BE2C (cell line): Measurements from ENCODE around the gene SIRPA.
"Not testable (repeated sequence)": the region's sequence is repeated elsewhere in the genome, so short reads cannot be mapped to it uniquely, and the experiment has no call there.

Source experiments
- DNase-seq: peaks from one replicate; pipeline ENCODE4 v3.0.0-alpha.2; 2020
- H3K27me3 ChIP-seq: fragments of 250-450 bp; sonication (Bioruptor Pico); 2 replicates; pipeline ENCODE4 v1.5.1; 2020; ENCODE audit warnings: mild to moderate bottlenecking
- H3K36me3 ChIP-seq: fragments of 250-450 bp; sonication (Bioruptor Pico); 2 replicates; pipeline ENCODE4 v1.5.1; 2020; ENCODE audit warnings: mild to moderate bottlenecking
- H3K4me1 ChIP-seq: fragments of 250-450 bp; sonication (Bioruptor Pico); 2 replicates; pipeline ENCODE4 v1.5.1; 2020
- H3K4me3 ChIP-seq: 2 replicates; pipeline ENCODE4 v1.5.1; 2011; ENCODE audit warnings: low read depth, low read length
- H3K9me3 ChIP-seq: fragments of 250-450 bp; sonication (Bioruptor Pico); 2 replicates; pipeline ENCODE4 v1.5.1; 2020
- CTCF ChIP-seq: IDR thresholded peaks from 2 replicates; pipeline ENCODE4 v1.5.1; 2012; ENCODE audit warnings: mild to moderate bottlenecking, low read depth, low read length

SIRPA gene

GRCh38 chr20:1918491-1919165 lies 23.4 kb downstream of the SIRPA start:
- no peaks in the 10 kb centered on the region for H3K36me3 ChIP-seq
- H3K4me1 ChIP-seq = no peaks in the 10 kb centered on the region
- TF ChIP-seq CTCF = no peak
- no peak for DNase-seq
- no peak overlapping the region for H3K4me3 ChIP-seq
- H3K27me3 ChIP-seq = no peaks in the 10 kb centered on the region
- no peaks in the 10 kb centered on the region for H3K9me3 ChIP-seq

- TF ChIP-seq CTCF = no peak
- no peaks in the 10 kb centered on the region for H3K36me3 ChIP-seq
Observed at GRCh38 chr20:1920252-1920651, 25.0 kb downstream of the SIRPA start.

GRCh38 chr20:1920826-1921225 lies 25.6 kb downstream of the SIRPA start:
- Histone ChIP-seq H3K27me3 (no peaks in the 10 kb centered on the region), H3K4me3 (no peak overlapping the region), H3K9me3 (no peaks in the 10 kb centered on the region), H3K36me3 (no peaks in the 10 kb centered on the region), H3K4me1 (no peaks in the 10 kb centered on the region)
- no peak for DNase-seq
- TF ChIP-seq CTCF = no peak

More at GRCh38 chr20:1920252-1920651, 25.0 kb downstream of the SIRPA start:
- no peak for DNase-seq
- Histone ChIP-seq H3K4me1 (no peaks in the 10 kb centered on the region), H3K9me3 (no peaks in the 10 kb centered on the region), H3K27me3 (no peaks in the 10 kb centered on the region), H3K4me3 (no peak overlapping the region)

DNA sequence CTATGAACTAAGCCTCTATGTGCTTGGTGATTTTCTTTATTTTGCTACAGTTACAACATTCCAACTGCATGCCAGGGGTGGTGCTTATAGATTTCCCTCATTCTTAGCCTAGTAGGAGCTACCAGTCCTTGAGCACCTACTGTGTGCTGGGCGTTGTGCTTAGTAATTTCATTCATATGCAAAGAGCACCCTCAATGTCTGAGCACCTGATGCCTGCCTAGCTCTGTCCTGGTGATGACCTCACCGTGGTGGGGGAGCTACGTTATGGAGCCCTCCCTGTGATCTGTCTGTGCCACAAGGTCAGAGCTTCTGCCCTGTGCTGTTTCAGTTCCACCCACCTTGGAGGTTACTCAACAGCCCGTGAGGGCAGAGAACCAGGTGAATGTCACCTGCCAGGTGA lies 26.8 kb downstream of the SIRPA start:
- DNase-seq, H3K4me1 ChIP-seq, H3K36me3 ChIP-seq, H3K9me3 ChIP-seq, H3K4me3 ChIP-seq, H3K27me3 ChIP-seq: not testable (repeated sequence)

- no peaks in the 10 kb centered on the region for H3K36me3 ChIP-seq
- H3K4me3 ChIP-seq = no peak overlapping the region
- no peak for TF ChIP-seq CTCF
- no peaks in the 10 kb centered on the region for H3K9me3 ChIP-seq
- DNase-seq = no peak
- no peaks in the 10 kb centered on the region for H3K27me3 ChIP-seq
- H3K4me1 ChIP-seq = no peaks in the 10 kb centered on the region
Observed at GRCh38 chr20:1922786-1923185, 27.6 kb downstream of the SIRPA start.

DNA sequence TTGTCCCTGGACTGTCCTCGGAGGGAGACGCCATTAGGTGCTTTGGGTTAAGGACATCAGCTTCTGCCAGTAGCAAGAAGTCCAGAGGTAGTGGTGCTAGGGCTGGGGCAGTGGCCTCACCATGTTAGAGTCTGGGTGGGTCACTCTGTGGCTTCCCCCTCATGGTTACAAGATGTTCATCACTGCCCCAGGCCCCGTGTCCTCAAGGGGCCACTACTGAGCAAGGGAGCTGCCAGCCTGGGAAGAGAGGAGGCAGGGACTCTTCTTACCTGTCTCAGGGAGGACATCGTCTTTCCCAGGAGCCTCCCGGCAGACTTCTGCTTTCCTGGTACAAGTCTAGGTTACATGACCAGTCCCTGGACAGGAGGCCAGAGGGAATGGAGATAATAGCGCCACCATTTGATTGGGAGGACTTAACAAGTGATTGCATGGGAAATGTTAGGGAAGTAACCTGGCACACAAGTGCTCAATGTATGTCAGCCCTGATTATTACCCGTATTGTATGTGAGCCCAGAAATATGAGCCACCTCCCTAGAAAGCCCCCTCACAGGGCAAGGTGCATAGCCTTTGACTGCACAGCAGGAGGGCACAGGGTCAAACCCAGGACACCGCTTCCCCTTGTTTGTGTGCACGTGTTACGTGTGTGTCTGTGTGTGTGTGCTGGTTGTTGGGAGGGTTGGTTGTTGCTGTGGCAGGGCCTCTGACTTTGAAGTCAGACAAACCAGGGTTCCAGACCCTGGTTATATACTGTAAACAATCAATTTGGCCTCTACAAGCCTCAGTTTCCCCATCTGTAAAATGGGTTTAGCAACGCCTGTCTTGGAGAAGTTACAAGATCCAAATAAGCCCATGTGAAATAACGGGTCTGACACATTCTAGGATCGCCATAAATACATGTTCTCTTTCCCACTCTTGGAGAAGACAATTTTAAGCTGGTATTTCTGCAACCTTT lies 30.0 kb downstream of the SIRPA start:
- H3K27me3 ChIP-seq = no peaks in the 10 kb centered on the region
- H3K9me3 ChIP-seq = no peaks in the 10 kb centered on the region
- no peak for TF ChIP-seq CTCF
- no peaks in the 10 kb centered on the region for H3K4me1 ChIP-seq
- H3K4me3 ChIP-seq = no peak overlapping the region
- DNase-seq = no peak
- H3K36me3 ChIP-seq = no peaks in the 10 kb centered on the region
